K562 (cell line): ENCODE results near the gene ST6GAL1. TPM values are rescaled to one million over a fixed set of nuclear protein-coding genes. Genes with fewer than 3 reads are reported as not detected.

Experiments
- CBX8 ChIP-seq: fragments of 200-600 bp; sonication (generic); IDR thresholded peaks from 2 replicates; pipeline ENCODE4 v1.6.1; 2012; ENCODE audit warnings: borderline replicate concordance, mixed run types, low read depth, mild to moderate bottlenecking, moderate library complexity, mixed read lengths, low read length, control low read depth, inconsistent platforms; ENCODE audit not compliant: poor library complexity, severe bottlenecking; ENCODE audit errors: extremely low read depth
- CC2D1A ChIP-seq: fragments of 450-650 bp; IDR thresholded peaks from 2 replicates; pipeline ENCODE4 v1.6.1; 2017; ENCODE audit warnings: mild to moderate bottlenecking
- CREBBP ChIP-seq: IDR thresholded peaks from one replicate; pipeline ENCODE4 v1.6.1; 2012; ENCODE audit warnings: low read depth, mild to moderate bottlenecking, control low read depth, inconsistent platforms, low read length
- EGR1 ChIP-seq: fragments of 450-650 bp; conservative IDR thresholded peaks from 2 replicates; pipeline ENCODE4 v1.6.1; 2017; ENCODE audit warnings: mild to moderate bottlenecking
- ERF ChIP-seq: fragments of 450-650 bp; formaldehyde crosslinking; IDR thresholded peaks from 2 replicates; pipeline ENCODE4 v1.4.0; 2020; ENCODE audit warnings: mild to moderate bottlenecking, mixed read lengths
- FOXJ2 ChIP-seq: fragments of 200-800 bp; sonication (Bioruptor generic); IDR thresholded peaks from 2 replicates; pipeline ENCODE4 v1.6.1; 2016; ENCODE audit warnings: missing genetic modification characterization, missing compliant biosample characterization
- FOXM1 ChIP-seq, 2 experiments: fragments of 450-650 bp in 1 of 2; sonication (generic) in 1 of 2; formaldehyde crosslinking in 1 of 2; IDR thresholded peaks; 2 replicates each; pipeline versions ENCODE4 v1.6.1 to v1.9.0; 2017 to 2022; ENCODE audit warnings: low read depth in 2 of 2, mild to moderate bottlenecking in 2 of 2, missing genetic modification reagents in 1 of 2, moderate library complexity in 1 of 2
- GATAD2A ChIP-seq: fragments of 450-650 bp; IDR thresholded peaks from 2 replicates; pipeline ENCODE4 v1.6.1; 2017
- HDGF ChIP-seq: fragments of 450-650 bp; IDR thresholded peaks from 2 replicates; pipeline ENCODE4 v1.6.1; 2016
- HNRNPLL ChIP-seq: fragments of 200-400 bp; formaldehyde crosslinking; IDR thresholded peaks from 2 replicates; pipeline ENCODE4 v1.6.1; 2017; ENCODE audit warnings: low read length, low read depth, mild to moderate bottlenecking; ENCODE audit not compliant: poor library complexity, severe bottlenecking
- KLF1 ChIP-seq: fragments of 450-650 bp; IDR thresholded peaks from 2 replicates; pipeline ENCODE4 v1.6.1; 2016; ENCODE audit warnings: missing genetic modification characterization, missing compliant biosample characterization
- MAFF ChIP-seq: IDR thresholded peaks from 2 replicates; pipeline ENCODE4 v1.6.1; 2012; ENCODE audit warnings: low read length, improper control_type of control experiment
- MAFK ChIP-seq: IDR thresholded peaks from 2 replicates; pipeline ENCODE4 v1.6.1; 2011; ENCODE audit warnings: low read length, improper control_type of control experiment
- MIER1 ChIP-seq: fragments of 450-650 bp; IDR thresholded peaks from 2 replicates; pipeline ENCODE4 v1.6.1; 2016; ENCODE audit warnings: antibody characterized with exemption, mild to moderate bottlenecking, low read depth
- MTF1 ChIP-seq: fragments of 250-450 bp; sonication (Bioruptor Pico); IDR thresholded peaks from 2 replicates; pipeline ENCODE4 v1.9.0; 2021; ENCODE audit warnings: moderate library complexity, mild to moderate bottlenecking, inconsistent platforms, borderline replicate concordance
- PHB2 ChIP-seq: fragments of 450-650 bp; IDR thresholded peaks from 2 replicates; pipeline ENCODE4 v1.6.1; 2017; ENCODE audit warnings: low read depth
- POLR2G ChIP-seq: fragments of 200-400 bp; formaldehyde crosslinking; IDR thresholded peaks from 2 replicates; pipeline ENCODE4 v1.6.1; 2017; ENCODE audit warnings: low read depth, mild to moderate bottlenecking, antibody characterized with exemption, low read length, moderate library complexity
- RB1 ChIP-seq: fragments of 450-650 bp; IDR thresholded peaks from 2 replicates; pipeline ENCODE4 v1.6.1; 2017; ENCODE audit warnings: low read depth, mild to moderate bottlenecking
- RHOXF2B ChIP-seq: fragments of 250-450 bp; sonication (Bioruptor Pico); conservative IDR thresholded peaks from 2 replicates; pipeline ENCODE4 v1.5.1; 2021
- SP2 ChIP-seq: IDR thresholded peaks from 2 replicates; pipeline ENCODE4 v1.6.1; 2011; ENCODE audit warnings: mild to moderate bottlenecking, low read depth, low read length, moderate library complexity; ENCODE audit not compliant: poor library complexity, severe bottlenecking; ENCODE audit errors: extremely low read depth
- SRSF9 ChIP-seq: fragments of 200-400 bp; formaldehyde crosslinking; IDR thresholded peaks from 2 replicates; pipeline ENCODE4 v1.6.1; 2017; ENCODE audit warnings: low read depth, low read length, borderline replicate concordance
- ZNF324 ChIP-seq: fragments of 250-450 bp; sonication (Bioruptor Pico); IDR thresholded peaks from 2 replicates; pipeline ENCODE4 v1.4.0; 2020; ENCODE audit warnings: mild to moderate bottlenecking
- ZNF41 ChIP-seq: fragments of 250-450 bp; sonication (Bioruptor Pico); conservative IDR thresholded peaks from 2 replicates; pipeline ENCODE4 v1.4.0; 2020; ENCODE audit warnings: mild to moderate bottlenecking
- ZNF445 ChIP-seq: fragments of 250-450 bp; sonication (Bioruptor Pico); IDR thresholded peaks from 2 replicates; pipeline ENCODE4 v1.4.0; 2020; ENCODE audit warnings: low read depth, mild to moderate bottlenecking, moderate library complexity
- polyA plus RNA-seq, 8 experiments: library from polyadenylated mRNA; depleted of rRNA in 4 of 8; stranded (reverse) in 5 of 8; unstranded in 3 of 8; fragments of >200 nt; fragmentation: Nextera tagmentation in 2 of 8; fragmentation: Illumina TruSeq in 1 of 8; extraction: Ambion mirVana in 2 of 8; extraction: Trizol in 1 of 8; gene quantifications; 2 replicates each; pipeline versions ENCODE4 v1.2.1 to v1.2.3, GENCODE V29; 2011 to 2014; ENCODE audit warnings: inconsistent platforms in 1 of 8, missing spikeins in 1 of 8
- total RNA-seq, 7 experiments: library from RNA; depleted of rRNA in 6 of 7; stranded (reverse); fragments of >200 nt in 6 of 7; fragmentation: Illumina TruSeq in 2 of 7; extraction: Trizol in 2 of 7; gene quantifications; 2 replicates each; pipeline versions ENCODE4 v1.2.1 to v1.2.3, GENCODE V29; 2011 to 2021; ENCODE audit warnings: low replicate concordance in 1 of 7
- TF ChIP-seq, protein P1 (sequence below): IDR thresholded peaks from 2 replicates; pipeline ENCODE4 v1.6.1; 2016; ENCODE audit warnings: missing genetic modification characterization, missing compliant biosample characterization
- TF ChIP-seq, protein P2 (sequence below): fragments of 450-650 bp; IDR thresholded peaks from 2 replicates; pipeline ENCODE4 v1.6.1; 2016; ENCODE audit warnings: mild to moderate bottlenecking
- TF ChIP-seq, protein P3 (sequence below): IDR thresholded peaks from 2 replicates; pipeline ENCODE4 v1.6.1; 2011; ENCODE audit not compliant: insufficient read length; ENCODE audit errors: extremely low read depth

ST6GAL1 gene
- total and polyA plus RNA-seq, 9 of the 15 experiments (the other 6 are each of a cell fraction or from before 2014, with no cell fraction given) = 31.9 to 145 (median 71.0) TPM

DNA sequence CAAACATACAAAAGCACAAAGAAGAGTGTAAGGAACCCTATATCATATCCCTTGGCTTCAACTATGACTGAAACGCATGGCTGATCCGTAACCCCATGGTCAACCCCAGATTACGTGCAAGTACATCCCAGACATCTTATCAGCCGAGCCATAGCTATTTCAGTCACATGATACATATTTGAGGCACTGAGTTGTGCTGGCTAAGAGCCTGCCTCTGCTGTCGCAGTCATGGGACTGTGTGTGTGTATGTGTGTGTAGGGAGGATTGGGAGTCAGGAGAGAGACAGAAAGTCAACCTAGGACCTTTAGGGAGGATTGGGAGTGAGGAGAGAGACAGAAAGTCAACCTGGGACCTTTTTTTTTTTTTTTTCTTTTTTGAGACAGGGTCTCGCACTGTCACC, 8.4 kb downstream of the ST6GAL1 start (continued):
- TF ChIP-seq, protein P1, sequence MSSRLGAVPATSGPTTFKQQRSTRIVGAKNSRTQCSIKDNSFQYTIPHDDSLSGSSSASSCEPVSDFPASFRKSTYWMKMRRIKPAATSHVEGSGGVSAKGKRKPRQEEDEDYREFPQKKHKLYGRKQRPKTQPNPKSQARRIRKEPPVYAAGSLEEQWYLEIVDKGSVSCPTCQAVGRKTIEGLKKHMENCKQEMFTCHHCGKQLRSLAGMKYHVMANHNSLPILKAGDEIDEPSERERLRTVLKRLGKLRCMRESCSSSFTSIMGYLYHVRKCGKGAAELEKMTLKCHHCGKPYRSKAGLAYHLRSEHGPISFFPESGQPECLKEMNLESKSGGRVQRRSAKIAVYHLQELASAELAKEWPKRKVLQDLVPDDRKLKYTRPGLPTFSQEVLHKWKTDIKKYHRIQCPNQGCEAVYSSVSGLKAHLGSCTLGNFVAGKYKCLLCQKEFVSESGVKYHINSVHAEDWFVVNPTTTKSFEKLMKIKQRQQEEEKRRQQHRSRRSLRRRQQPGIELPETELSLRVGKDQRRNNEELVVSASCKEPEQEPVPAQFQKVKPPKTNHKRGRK (tag) = no peak
- TF ChIP-seq PHB2 (no peak), RHOXF2B (CRISPR knock-in tag) (no peak), ZNF41 (CRISPR knock-in tag) (peak; percentile 59; the same call in 1 of the 2 replicates), MAFK (no peak), MIER1 (0 out of 2 replicates have a peak, but pooled peaks have one; percentile 43), FOXJ2 (peak; percentile 70), HNRNPLL (no peak), SRSF9 (no peak), GATAD2A (peak; percentile 83; the same call in 1 of the 2 replicates), ZNF324 (CRISPR knock-in tag) (no peak), EGR1 (no peak), MAFF (no peak), FOXM1 (IDR thresholded peaks at IDR 0.05; ENCODE audit: low read depth) (peak; percentile 33; the same call in 1 of the 2 replicates), FOXM1 (CRISPR knock-in tag; IDR thresholded peaks at IDR 0.05; ENCODE audit: low read depth) (no peak), SP2 (no peak), CC2D1A (peak; percentile 46; the same call in 1 of the 2 replicates), KLF1 (tag) (no peak), ZNF445 (no peak), CREBBP (no peak), POLR2G (no peak), RB1 (no peak), MTF1 (CRISPR knock-in tag) (no peak), HDGF (no peak), CBX8 (no peak), ERF (CRISPR knock-in tag) (0 out of 2 replicates have a peak, but pooled peaks have one; percentile 15)
- TF ChIP-seq, protein P2, sequence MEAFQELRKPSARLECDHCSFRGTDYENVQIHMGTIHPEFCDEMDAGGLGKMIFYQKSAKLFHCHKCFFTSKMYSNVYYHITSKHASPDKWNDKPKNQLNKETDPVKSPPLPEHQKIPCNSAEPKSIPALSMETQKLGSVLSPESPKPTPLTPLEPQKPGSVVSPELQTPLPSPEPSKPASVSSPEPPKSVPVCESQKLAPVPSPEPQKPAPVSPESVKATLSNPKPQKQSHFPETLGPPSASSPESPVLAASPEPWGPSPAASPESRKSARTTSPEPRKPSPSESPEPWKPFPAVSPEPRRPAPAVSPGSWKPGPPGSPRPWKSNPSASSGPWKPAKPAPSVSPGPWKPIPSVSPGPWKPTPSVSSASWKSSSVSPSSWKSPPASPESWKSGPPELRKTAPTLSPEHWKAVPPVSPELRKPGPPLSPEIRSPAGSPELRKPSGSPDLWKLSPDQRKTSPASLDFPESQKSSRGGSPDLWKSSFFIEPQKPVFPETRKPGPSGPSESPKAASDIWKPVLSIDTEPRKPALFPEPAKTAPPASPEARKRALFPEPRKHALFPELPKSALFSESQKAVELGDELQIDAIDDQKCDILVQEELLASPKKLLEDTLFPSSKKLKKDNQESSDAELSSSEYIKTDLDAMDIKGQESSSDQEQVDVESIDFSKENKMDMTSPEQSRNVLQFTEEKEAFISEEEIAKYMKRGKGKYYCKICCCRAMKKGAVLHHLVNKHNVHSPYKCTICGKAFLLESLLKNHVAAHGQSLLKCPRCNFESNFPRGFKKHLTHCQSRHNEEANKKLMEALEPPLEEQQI = 0 out of 2 replicates have a peak, but pooled peaks have one; percentile 46
- TF ChIP-seq, protein P3, sequence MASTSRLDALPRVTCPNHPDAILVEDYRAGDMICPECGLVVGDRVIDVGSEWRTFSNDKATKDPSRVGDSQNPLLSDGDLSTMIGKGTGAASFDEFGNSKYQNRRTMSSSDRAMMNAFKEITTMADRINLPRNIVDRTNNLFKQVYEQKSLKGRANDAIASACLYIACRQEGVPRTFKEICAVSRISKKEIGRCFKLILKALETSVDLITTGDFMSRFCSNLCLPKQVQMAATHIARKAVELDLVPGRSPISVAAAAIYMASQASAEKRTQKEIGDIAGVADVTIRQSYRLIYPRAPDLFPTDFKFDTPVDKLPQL = no peak
